Measurements from ENCODE around the gene OCSTAMP.
A peak's percentile ranks its signal among the peaks of the same experiment; 100 is the strongest.

The OCSTAMP gene

DNA sequence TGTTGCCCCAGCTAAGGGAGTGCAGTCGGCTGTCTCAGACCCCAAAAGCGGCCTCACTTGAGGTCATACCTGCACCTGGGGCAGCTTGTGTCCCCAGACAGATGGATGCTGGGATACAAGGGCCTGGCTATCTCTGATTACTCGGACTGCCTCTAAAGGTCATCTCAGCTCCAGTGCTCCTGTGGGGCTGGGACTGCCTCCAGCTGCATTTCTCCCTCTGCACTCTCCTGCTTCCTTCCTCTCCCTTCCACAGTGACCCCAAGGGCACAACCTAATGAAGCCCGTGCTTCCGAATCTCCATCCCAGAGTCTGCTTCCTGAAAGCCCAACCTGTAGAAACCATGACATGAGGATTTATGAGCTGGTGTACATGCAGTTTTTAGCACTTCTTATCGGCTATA lies 22.8 kb upstream of the OCSTAMP start:
- DNase-seq = no peak

DNA sequence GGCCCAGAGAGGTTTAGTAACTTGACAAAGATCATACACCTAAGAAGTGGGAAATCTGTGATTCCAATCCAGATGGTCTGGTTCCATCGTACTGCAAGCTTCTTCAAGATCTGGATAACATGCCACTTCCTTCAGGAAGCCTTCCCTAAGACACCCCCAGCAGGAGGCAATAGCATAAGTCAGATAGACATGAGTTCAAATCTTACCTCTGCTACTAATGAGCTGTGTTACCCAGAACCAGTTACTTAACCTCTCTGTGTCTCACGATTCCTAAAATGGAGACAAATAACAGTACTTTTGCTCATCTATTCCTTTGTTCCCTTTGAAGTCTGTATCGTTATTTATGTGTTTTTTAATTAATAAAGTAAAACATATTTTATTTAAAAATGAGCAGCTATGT lies 22.3 kb upstream of the OCSTAMP start:
- no peak for DNase-seq

DNA sequence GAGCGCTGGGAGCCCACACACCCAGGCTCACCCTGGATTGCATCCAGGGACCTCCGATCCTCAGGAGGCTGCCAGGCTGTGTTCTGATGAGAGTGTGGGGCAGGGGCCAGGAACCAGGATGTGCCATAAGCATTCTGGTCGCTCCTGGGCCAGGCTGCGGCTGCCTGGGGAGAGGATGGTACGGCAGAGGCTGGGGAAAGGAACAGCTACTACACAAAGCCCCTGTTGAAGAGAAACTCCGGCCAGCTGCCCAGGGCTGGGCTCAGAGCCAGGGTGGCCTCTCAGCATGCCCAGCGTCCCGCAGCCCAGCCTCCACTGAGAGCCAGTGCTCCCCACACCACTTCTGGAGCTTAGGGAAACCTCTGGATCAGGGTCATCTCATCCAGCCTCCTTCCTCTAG lies 21.7 kb upstream of the OCSTAMP start:
- DNase-seq = no peak

DNA sequence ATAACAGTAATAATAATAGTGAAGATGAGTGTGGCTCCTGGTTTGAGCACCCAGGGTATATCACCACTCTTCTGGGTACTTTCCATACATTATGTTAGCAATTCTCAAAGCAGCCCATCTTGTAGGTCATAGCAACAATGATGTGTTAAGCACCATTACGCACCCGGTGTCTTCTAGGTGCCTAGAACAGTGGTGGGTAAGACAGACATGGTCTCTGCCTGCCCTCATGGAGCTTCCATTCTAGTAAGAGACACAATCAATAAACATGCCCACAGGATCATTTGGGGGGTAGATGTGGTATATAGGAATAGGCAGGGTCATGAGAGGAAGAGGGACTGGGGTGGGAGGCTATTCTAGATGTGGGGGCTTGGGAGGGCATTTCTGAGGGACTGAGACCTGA lies 21.0 kb upstream of the OCSTAMP start:
- DNase-seq = no peak

DNA sequence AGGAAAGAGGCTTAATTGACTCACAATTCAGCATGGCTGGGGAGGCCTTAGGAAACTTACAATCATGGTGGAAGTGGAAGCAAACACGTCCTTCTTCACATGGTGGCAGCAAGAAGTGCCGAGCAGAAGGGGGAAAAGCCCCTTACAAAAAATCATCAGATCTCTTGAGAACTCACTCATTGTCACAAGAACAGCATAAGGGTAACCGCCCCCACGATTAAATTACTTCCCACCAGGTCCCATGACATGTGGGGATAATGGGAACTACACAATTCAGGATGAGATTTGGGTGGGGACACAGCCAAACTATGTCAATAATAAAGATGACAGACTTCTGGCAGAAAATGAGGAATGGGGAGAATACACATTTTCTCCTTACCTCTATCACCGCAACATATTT lies 20.5 kb upstream of the OCSTAMP start:
- no peak for DNase-seq

DNA sequence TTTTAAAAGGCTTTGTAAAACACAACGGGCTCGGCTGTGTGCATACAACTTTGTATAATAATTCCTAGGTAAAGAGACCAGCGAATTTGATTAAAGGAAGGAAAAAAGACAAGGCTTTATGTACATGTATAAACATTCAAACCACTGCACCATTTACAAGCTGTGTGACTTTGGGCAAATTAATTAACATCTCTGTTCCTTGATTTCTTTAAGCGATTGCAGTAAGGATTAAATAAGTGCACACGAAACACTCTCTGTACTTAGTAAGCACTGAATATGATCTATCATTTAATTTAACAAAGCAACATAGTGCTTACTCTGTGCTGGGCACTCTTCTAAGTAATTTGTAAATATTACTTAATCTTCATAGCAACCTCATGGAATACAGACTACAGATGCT lies 19.5 kb upstream of the OCSTAMP start:
- DNase-seq = no peak

DNA sequence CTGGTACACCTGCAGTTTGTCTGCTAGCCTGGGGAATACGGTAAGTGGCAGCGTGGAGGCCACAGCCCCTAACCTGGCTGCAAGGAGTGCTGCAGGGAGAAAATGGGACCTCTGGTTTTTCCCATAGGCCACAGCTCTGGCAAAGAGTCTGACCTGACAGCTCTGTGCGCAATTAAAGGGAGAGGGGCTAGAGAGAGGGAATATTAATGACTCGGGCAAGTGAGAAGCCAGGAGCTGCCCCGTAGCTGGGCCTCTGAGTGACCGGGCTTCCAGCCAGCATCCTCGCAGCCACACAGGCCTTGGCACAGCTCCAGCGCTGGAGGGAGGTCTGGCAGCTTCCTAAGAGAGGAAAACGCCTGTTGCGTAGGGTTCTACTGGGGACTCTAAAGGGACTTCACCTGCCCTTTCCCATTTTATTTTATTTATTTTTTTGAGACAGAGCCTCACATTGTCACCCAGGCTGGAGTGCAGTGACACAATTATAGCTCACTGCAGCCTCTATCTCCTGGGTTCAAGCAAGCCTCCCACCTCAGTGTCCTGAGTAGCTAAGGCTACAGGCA lies 18.2 kb upstream of the OCSTAMP start:
- peak; percentile 65 for DNase-seq

DNA sequence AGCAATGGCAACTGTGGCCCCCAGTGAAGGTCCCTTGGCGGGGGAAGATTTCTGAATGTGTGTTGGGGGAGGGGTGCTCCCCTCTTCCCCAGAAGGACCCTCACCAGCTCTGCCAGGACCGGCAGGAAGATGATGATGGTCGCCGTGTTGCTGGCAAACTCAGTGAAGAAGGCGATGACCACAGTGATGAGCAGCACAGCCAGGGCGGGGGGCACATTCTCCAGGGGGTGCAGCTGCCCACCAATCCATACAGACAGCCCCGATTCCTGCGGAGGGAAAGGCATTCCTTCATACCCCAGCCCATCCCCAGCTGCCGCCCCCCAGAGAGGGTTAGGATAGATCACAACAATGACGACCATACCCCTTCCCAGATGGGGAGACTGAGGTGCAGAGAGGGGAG lies 15.7 kb upstream of the OCSTAMP start:
- DNase-seq = no peak

DNA sequence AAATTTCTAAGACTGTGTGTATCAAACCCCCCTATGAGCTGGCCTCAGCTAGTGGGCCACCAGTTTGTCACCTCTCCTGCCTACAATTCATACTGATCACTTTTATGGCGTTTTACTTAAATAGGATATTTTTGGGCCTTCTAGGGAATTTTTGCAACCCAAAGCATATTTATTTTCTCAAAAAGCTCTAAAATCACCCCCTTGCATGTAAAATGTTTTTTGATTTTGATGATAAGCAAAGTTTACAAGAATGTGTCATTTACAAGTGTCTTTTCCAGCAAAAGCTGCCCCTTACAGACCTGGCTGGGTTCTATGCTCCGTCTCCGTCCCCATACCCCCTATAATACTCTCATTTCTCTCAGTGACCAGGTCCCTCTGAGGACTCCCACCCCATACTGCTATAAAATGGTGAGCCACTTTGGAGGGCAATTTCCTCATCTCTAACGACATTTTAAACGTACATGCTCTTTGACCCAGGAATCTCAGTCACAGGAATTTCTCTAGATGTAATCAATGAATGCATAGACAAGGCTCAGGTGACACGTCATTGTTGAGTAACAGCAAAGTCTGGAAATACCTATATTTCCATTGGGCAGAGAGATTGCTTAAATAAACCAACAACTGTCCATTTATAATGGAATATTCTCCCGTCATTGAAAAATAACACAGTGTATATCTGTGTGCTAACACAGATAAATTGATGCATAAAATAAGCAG lies 13.9 kb upstream of the OCSTAMP start:
- DNase-seq = no peak

DNA sequence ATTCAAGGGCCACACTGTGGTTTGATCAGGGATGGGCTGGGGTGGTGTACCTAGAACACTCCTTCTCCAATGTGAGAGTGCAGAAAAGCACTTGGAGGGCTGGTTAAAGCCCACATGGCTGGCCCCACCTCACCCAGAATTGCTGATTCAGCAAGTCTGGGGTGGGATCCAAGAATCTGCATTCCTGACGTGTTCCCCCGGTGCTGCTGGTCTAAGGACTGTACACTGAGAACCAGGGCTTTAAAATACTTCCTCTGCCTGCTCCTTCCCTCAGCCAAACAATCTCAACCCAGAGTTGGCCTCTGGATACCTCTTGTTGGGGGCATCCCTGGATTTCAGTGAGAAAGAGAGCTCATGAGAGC lies 13.4 kb upstream of the OCSTAMP start:
- DNase-seq = no peak

DNA sequence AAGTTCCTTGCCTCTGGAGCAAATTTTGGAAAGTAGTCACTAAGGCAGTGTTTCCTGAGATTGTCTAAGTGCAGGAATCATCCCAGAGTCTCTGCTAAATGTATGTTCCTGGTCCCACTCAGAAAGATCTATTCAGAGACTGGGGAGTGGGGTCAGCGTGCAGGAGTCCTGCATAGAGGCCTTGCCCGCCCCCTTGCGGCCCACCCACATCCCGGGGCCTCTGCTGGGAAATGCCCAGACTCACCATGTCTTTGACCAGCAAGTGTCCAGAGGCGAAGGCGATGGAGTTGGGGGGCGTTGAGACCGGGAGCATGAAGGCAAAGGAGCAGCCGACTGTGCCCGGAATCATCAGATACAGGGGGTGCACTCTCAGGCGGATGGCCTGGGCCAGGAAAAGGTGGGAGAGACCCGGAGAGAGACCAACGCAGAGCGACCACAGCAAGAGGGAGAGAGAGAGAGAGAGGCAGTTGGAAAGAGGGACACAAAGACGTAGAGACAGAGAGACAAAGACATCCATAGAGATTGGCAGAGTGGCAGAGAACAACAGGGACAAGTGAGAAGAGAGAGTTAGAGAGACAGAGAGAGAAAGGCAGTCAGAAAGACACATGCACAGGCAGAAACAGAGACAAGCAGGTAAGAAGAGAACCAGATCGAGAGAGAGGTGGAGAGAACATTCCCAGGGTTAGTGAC lies 12.9 kb upstream of the OCSTAMP start:
- DNase-seq = no peak

DNA sequence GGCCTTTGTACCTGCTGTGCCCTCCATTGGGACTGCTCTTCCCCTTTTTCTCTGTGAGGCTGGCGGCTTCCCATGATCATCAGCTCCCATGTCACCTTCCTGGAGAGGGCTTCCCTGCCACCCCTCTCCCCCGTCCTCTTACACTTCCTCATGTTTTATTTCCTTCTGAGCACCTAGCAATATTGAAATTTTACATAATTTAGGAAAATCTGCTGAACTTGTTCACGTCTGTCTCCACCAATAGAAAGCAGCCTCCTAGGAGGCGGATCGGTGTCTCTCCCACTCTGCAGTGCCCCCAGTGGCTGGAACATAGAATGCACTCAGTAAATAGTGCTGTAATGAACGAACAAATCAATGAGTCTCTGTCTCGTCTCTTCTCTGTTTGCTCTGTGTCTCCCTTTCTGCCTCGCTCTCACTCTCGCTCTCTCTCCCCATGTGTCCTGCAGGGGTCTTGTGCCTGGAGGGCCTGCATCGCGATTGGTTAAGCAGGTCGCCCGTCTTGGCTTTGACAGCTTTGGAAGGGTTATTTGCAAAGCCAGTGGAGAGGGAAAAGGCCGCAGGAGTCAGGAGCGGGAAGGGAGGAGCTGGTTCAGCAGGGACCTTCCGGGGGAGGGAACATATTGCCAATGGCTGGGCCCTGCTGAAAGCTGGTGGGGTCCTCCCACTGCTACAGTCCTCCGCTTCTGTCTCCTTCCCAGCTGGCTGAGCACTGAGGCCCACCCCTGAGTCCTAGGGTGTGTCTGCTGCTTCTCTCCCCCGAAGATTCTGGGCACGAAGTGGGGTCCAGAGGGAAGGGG lies 12.1 kb upstream of the OCSTAMP start:
- peak; percentile 77 for DNase-seq

DNA sequence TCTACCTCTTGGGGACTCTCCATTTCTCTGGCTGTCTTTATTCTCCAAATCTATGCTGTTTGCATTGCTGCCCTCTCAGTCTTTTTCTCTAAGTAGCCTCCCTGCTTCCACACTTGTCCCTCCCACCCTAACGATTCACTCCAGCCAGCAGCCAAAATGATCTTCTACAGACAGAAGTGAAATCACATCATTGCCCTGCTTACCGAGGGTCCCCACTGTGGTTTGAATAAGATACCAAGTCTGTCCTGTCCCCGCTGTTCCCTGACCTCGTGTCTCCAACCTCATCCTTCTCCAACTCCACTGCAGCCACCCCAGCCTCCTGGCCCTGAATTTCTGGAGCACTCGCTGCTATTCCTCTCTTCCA lies 11.5 kb upstream of the OCSTAMP start:
- DNase-seq = no peak

DNA sequence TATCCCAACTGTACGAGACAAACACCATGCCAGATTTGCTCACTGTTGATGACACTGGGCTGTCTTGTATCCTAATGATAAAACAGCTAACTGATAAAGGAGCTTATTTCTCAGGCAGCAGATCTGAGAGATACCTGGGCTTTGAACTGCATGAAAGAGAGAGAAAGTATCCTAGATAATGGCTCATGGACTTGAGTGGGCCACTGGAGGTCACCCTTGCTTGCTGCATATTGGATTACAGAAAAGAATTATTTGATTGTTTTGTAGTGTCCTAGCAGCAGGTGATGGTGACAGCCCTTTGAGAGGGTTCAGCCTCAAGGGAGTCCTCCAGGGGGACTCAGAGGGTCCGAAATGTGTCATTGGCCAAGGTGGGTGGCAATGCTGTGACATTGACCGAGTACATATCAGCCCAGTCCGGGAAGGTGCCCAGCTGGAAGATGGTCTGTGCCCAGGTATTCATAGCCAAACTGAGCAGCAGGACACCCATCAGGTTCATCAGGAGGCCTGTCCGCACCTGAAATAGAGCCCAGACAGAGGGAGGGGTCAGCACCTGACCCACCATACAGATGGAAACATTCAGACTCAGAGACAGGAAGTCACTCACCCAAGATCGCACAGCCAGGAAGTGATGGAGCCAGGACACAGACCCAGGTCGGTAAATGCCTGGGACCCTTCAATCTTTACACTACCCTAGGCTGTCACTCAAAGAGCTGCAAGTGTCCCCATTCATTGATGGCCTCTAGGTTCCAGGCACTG lies 9.4 kb upstream of the OCSTAMP start:
- no peak for DNase-seq

DNA sequence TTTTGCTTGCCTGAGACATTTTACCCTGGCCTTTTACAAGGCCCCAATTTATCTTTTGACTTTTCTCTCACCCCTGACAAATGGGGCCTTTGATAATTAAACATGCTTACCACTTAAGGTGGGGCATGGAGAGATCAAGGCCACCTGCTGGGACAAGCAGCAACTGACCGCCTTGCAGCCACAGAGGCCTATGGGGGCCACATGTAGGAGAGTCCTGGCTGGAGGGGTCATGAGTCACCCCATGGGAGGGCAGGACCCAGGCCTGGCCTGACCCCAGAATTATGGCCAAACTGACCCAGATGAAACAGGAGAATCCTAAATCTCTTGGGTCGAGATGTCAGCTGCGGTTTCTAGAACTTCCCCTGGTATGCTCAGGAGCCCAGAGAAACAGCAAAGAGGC lies 8.5 kb upstream of the OCSTAMP start:
- no peak for DNase-seq

DNA sequence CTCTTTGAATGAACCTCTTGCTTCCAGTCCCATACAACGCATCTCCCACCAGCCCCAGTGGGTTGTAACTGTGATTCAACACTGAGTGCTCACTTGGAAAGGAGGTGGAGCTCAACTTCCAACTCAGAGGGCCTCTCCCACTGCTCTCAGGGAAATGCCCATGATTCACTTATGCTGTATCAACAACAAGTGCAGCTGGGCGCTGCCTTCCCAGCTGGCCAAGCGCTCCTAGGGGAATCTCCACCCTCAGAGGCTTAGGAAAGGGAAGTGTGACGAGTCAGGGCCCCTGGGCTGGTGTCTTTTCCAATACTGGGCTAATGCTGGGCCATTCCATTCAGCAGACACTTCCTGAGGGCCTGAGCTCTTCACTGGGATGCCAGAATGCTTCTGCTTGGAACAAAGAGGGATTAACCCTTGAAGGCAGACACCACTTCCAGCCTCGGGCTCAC lies 8.1 kb upstream of the OCSTAMP start:
- peak; percentile 56 for DNase-seq

DNA sequence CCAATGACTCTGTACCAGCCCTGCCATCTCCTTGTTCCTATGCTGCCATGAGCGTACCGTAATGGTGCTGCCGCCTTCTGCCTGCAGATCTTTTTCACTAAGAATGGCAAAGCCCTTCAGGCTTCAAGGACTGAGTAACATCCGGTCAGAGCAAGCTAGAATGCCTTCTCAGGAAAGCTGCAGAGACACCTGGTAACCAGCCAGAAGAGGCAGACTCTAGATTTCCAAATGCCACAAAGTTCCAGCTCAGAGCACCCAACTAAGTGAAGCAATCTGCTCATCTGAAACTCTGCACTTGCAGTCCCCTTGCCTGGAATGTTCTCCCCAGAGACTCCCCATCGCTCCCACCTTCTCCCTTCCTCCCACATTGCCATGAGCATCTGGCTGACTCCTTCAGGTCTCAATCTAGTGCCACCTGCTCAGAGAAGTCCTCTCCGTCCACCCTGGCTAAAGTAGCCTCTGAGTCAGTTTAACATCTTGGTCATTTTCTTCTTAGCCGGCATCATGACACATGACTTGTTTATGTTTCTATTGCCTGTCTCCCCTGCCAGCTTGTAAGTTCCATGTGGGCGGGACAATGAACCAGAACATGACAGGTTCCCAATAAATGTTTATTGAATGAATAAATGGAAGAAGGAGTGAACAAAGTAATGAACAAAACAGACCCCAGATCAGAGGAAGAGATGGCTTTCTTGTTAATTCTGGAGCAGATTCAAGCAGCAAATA lies 6.9 kb upstream of the OCSTAMP start:
- DNase-seq = peak; percentile 57

DNA sequence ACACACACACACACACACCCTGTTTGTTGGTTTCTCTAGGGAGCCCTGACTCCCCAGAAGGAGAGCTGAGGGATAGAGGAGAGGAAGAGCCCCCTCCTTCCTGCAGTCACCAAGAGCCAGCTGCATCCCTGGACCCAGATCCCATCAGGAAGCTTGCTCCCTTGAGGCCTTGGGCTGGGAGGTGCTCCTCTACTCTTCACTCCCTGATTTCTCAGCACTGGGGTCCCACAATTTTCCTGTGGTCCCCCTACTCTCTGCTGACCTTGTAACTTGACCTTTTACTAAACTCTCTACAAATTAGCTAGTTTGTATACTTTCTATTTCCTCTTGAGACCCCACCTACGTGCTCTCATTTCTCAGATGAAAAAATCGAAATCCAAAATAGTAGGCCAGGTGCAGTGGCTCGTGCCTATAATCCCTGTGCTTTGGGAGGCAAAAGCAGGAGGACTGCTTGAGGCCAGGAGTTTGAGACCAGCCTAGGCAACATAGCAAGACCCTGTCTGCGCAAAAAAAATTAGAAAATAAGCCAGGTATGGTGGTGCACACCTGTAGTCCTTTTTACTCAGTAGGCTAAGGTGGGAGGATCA lies 5.0 kb upstream of the OCSTAMP start:
- no peak for DNase-seq

DNA sequence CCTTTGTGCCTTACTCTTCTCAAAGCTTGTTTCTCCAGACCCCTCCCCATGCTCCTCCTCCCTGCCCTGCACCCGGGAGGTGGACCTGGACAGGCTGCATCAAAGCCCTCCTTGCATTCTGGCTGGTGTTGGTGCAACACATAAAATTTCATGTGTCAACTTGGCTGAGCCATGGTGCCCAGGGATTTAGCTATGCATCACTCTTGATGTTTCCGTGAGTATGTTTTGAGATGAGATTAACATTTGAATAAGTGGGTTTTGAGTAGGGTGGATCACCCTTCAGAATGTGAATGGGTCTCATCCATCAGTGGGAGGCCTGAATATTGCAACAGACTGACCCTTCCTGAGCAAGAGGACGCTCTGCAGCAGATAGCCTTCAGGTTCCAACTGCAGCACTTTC lies 4.4 kb upstream of the OCSTAMP start:
- no peak for DNase-seq

DNA sequence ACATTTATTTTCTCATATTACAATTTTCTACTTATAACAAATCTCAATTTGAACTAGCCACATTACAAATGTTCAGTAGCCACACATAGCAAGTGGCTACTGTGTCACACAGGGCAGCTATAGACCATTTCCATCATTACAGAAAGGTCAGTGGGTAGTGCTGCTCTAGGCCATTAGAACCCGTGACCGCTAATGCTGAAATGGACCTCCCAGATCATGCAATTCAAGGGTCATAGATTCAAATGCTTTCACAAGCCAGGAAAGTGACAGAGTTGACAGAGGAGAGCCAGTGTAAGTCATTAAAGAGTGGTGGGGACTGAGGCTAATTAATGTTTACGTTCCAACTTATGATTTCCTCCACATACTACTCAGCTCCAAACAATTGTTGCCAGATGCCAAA lies 3.5 kb upstream of the OCSTAMP start:
- no peak for DNase-seq

DNA sequence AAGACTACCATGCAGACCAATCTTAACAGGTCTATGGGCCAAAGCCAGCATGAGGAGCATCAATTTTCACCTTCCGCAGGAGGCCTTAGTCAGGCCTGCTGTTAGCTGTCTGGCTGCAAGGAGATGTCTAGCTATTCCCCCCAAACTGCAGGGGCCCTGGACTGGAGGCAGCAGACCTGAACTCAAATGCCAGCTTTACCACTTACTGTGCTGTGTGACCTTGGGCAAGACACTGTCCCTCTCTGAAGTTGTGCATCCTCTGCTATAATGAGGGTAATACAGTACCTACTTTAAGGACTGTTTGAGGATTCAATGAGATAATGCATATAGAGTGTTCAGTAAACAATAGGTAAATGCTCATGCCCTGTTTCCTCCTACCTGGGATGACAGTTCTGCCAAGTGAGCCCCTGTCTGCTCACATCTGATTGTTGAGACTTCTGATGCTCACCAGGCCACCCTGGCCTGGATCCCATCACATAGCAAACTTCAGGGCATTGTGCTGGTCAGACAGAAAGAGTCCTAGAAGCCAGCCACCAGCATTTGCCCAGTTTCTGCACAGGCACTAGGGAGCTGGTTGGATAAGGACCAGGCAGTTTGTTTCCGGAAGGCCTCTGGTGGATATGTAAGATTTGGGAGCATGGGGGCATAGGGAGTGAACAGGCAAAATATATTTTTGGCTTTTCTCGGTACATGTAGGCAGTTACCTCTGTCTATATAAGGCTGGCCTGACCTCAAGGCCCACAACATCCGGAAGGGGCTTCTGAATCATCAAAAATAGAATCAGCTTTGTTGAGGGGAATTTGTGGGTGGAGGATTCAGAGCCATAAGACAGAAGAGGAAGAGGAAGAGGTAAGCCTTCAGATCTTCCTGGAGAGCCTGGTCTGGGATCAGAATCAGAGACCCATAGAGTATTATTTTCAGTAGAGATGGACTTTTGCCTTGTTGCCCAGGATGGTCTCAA lies 2.3 kb upstream of the OCSTAMP start:
- no peak for DNase-seq

All from NCI-H2171 treated with DMSO at 0.1 percent for 48 hours (cell line).